WTC11 (cell line): ENCODE results near the gene CLN6. TPM values are rescaled to one million over a fixed set of nuclear protein-coding genes. Genes with fewer than 3 reads are reported as not detected.

Source experiments
- ATAC-seq: fragments of 200-7000 bp; cut with Tn5 transposase; 2 replicates; pipeline ENCODE4 v1.10.0; 2021; ENCODE audit warnings: mild to moderate bottlenecking, moderate library complexity
- CTCF ChIA-PET: fragments of 300-600 bp; sonication (Branson Sonifier 250); formaldehyde crosslinking; loops from one replicate; lab custom pipeline; 2021; ENCODE audit warnings: antibody characterized with exemption; lab: Charles Lee
- POLR2A ChIA-PET: fragments of 350-600 bp; sonication (Branson Sonifier 250); formaldehyde crosslinking; loops from one replicate; lab custom pipeline; 2021; ENCODE audit warnings: antibody characterized with exemption; lab: Charles Lee
- DNase-seq: peaks from one replicate; pipeline ENCODE4 v3.0.0; 2021; ENCODE audit warnings: low spot score
- H3K27ac Mint-ChIP-seq: 2 replicates; pipeline ENCODE4 v1.8.0; 2021; ENCODE audit warnings: mixed read lengths
- H3K27me3 Mint-ChIP-seq: 2 replicates; pipeline ENCODE4 v1.8.0; 2021; ENCODE audit warnings: low read depth, mild to moderate bottlenecking, moderate library complexity, mixed read lengths
- H3K36me3 Mint-ChIP-seq: 2 replicates; pipeline ENCODE4 v1.8.0; 2021; ENCODE audit warnings: mixed read lengths
- H3K4me1 Mint-ChIP-seq: 2 replicates; pipeline ENCODE4 v1.8.0; 2022; ENCODE audit warnings: mixed read lengths
- H3K4me3 Mint-ChIP-seq: 2 replicates; pipeline ENCODE4 v1.8.0; 2021; ENCODE audit warnings: mild to moderate bottlenecking, moderate library complexity, mixed read lengths
- H3K9me3 Mint-ChIP-seq: 2 replicates; pipeline ENCODE4 v1.8.0; 2021; ENCODE audit warnings: mixed read lengths
- ARID4B ChIP-seq: sonication (generic); formaldehyde crosslinking; IDR thresholded peaks from 2 replicates; pipeline ENCODE4 v1.8.0; 2023; ENCODE audit warnings: missing genetic modification reagents, mild to moderate bottlenecking, borderline replicate concordance
- ATF1 ChIP-seq: sonication (generic); formaldehyde crosslinking; IDR thresholded peaks from 2 replicates; pipeline ENCODE4 v1.8.1; 2023; ENCODE audit warnings: mild to moderate bottlenecking, moderate library complexity, missing genetic modification reagents
- CREM ChIP-seq: sonication (generic); formaldehyde crosslinking; IDR thresholded peaks from 2 replicates; pipeline ENCODE4 v1.8.1; 2022; ENCODE audit warnings: mild to moderate bottlenecking, missing genetic modification reagents, moderate library complexity
- ETV6 ChIP-seq: sonication (generic); formaldehyde crosslinking; IDR thresholded peaks from 2 replicates; pipeline ENCODE4 v1.8.1; 2022; ENCODE audit warnings: mild to moderate bottlenecking, missing genetic modification reagents
- FOXP1 ChIP-seq: sonication (generic); formaldehyde crosslinking; IDR thresholded peaks from 2 replicates; pipeline ENCODE4 v1.8.0; 2022; ENCODE audit warnings: missing genetic modification reagents, mild to moderate bottlenecking, moderate library complexity, borderline replicate concordance
- GABPB1 ChIP-seq: sonication (generic); formaldehyde crosslinking; IDR thresholded peaks from 2 replicates; pipeline ENCODE4 v1.8.1; 2023; ENCODE audit warnings: mild to moderate bottlenecking, missing genetic modification reagents
- HMGXB4 ChIP-seq: sonication (generic); formaldehyde crosslinking; IDR thresholded peaks from 2 replicates; pipeline ENCODE4 v1.8.1; 2023; ENCODE audit warnings: mild to moderate bottlenecking, moderate library complexity, missing genetic modification reagents
- IRF2 ChIP-seq: sonication (generic); formaldehyde crosslinking; IDR thresholded peaks from 2 replicates; pipeline ENCODE4 v1.8.0; 2022; ENCODE audit warnings: low read depth, missing genetic modification reagents, borderline replicate concordance
- MAX ChIP-seq: sonication (generic); formaldehyde crosslinking; IDR thresholded peaks from 2 replicates; pipeline ENCODE4 v1.8.0; 2022; ENCODE audit warnings: mild to moderate bottlenecking, missing genetic modification reagents
- NFATC4 ChIP-seq: fragments of 250-450 bp; sonication (Bioruptor Pico); IDR thresholded peaks from 2 replicates; pipeline ENCODE4 v1.9.0; 2021; ENCODE audit warnings: mild to moderate bottlenecking
- NR1H2 ChIP-seq: sonication (generic); formaldehyde crosslinking; IDR thresholded peaks from 2 replicates; pipeline ENCODE4 v1.9.0; 2021; ENCODE audit warnings: mild to moderate bottlenecking, moderate library complexity, missing genetic modification reagents
- SMAD3 ChIP-seq: sonication (generic); formaldehyde crosslinking; IDR thresholded peaks from 2 replicates; pipeline ENCODE4 v1.8.0; 2022; ENCODE audit warnings: missing genetic modification reagents, mild to moderate bottlenecking, borderline replicate concordance
- ZBTB43 ChIP-seq: sonication (generic); formaldehyde crosslinking; IDR thresholded peaks from 2 replicates; pipeline ENCODE4 v1.8.1; 2023; ENCODE audit warnings: mild to moderate bottlenecking, missing genetic modification reagents
- ZNF232 ChIP-seq: sonication (generic); formaldehyde crosslinking; IDR thresholded peaks from 2 replicates; pipeline ENCODE4 v1.8.0; 2022; ENCODE audit warnings: mild to moderate bottlenecking, missing genetic modification reagents
- ZNF416 ChIP-seq: fragments of 250-450 bp; sonication (Bioruptor Pico); IDR thresholded peaks from 2 replicates; pipeline ENCODE4 v1.9.0; 2021; ENCODE audit warnings: mild to moderate bottlenecking, inconsistent platforms
- total RNA-seq: library from RNA; stranded (reverse); gene quantifications from 3 replicates; pipeline ENCODE4 v1.2.3, GENCODE V29; 2021

CLN6 gene
- total RNA-seq, 1 experiment from 2014 or later: 50.2 TPM

GRCh38 chr15:68234060-68234459 lies 4.5 kb upstream of the CLN6 start:
- Mint-ChIP-seq H3K27ac (no peak overlapping the region), H3K4me3 (no peak overlapping the region), H3K9me3 (no peaks in the 10 kb centered on the region), H3K27me3 (peaks cover 14% of the 10 kb centered on the region), H3K36me3 (no peaks in the 10 kb centered on the region), H3K4me1 (peaks cover 13% of the 10 kb centered on the region)
- DNase-seq: no peak
- ATAC-seq: no peak
- ChIA-PET CTCF (interaction anchor here (1.0 to 1.6 kb wide), 3 partner anchors 17 to 72 kb away, joined by 3 to 5 read pairs (median 3); no protein-coding TSS in a partner anchor), POLR2A (no interaction called here)
- TF ChIP-seq ZBTB43 (CRISPR knock-in tag): no peak
- no peak for TF ChIP-seq GABPB1 (CRISPR knock-in tag)
- TF ChIP-seq NFATC4: no peak

GRCh38 chr15:68232937-68233336 lies 3.4 kb upstream of the CLN6 start:
- TF ChIP-seq CREM (CRISPR knock-in tag) (no peak), HMGXB4 (CRISPR knock-in tag) (no peak)
- Mint-ChIP-seq H3K9me3 (no peaks in the 10 kb centered on the region), H3K36me3 (no peaks in the 10 kb centered on the region), H3K4me1 (peaks cover 21% of the 10 kb centered on the region), H3K27me3 (peaks cover 14% of the 10 kb centered on the region), H3K27ac (no peak overlapping the region), H3K4me3 (no peak overlapping the region)
- DNase-seq: no peak
- POLR2A ChIA-PET: no interaction called here
- no peak for ATAC-seq
- CTCF ChIA-PET: interaction anchor here (2.1 kb wide), 1 partner anchor 73 kb away, joined by 7 read pairs; no protein-coding TSS in a partner anchor

- Mint-ChIP-seq H3K4me1 (peaks cover 26% of the 10 kb centered on the region), H3K27me3 (peaks cover 14% of the 10 kb centered on the region), H3K9me3 (no peaks in the 10 kb centered on the region), H3K27ac (no peak overlapping the region), H3K4me3 (no peak overlapping the region), H3K36me3 (no peaks in the 10 kb centered on the region)
- ATAC-seq (no peak), DNase-seq (no peak)
- POLR2A ChIA-PET: interaction anchor here (0.5 kb wide), 1 partner anchor 22 kb away, joined by 4 read pairs; no protein-coding TSS in a partner anchor
- CTCF ChIA-PET: interaction anchor here (0.9 to 2.1 kb wide), 2 partner anchors 74 to 83 kb away, joined by 3 to 7 read pairs; no protein-coding TSS in a partner anchor
- no peak for TF ChIP-seq ETV6
- no peak for TF ChIP-seq ZNF232 (CRISPR knock-in tag)
- no peak for TF ChIP-seq ARID4B (CRISPR knock-in tag)
- TF ChIP-seq MAX (CRISPR knock-in tag): no peak
- no peak for TF ChIP-seq NR1H2 (CRISPR knock-in tag)
- TF ChIP-seq FOXP1 (CRISPR knock-in tag): no peak
- no peak for TF ChIP-seq ZNF416 (CRISPR knock-in tag)
- no peak for TF ChIP-seq IRF2 (CRISPR knock-in tag)
- TF ChIP-seq ATF1 (CRISPR knock-in tag): no peak
- no peak for TF ChIP-seq SMAD3
Observed at GRCh38 chr15:68232449-68232848, 2.9 kb upstream of the CLN6 start.
